ENCODE data around the gene HOXD4.

- TF ChIP-seq CTCF (IDR thresholded peaks at IDR 0.05) (no peak), POLR2A (IDR thresholded peaks at IDR 0.05) (no peak)
These were observed 11.7 kb downstream of the HOXD4 start for GRCh38 chr2:176162911-176163671.
